ENCODE measurements around the gene ADCY9.
A peak's percentile ranks its signal among the peaks of the same experiment; 100 is the strongest.
"Not testable (repeated sequence)": the region's sequence is repeated elsewhere in the genome, so short reads cannot be mapped to it uniquely, and the experiment has no call there.

ADCY9 gene

GRCh38 chr16:3971261-3971660, 145.0 kb downstream of the ADCY9 start:
- peak; percentile 79 for DNase-seq

DNA sequence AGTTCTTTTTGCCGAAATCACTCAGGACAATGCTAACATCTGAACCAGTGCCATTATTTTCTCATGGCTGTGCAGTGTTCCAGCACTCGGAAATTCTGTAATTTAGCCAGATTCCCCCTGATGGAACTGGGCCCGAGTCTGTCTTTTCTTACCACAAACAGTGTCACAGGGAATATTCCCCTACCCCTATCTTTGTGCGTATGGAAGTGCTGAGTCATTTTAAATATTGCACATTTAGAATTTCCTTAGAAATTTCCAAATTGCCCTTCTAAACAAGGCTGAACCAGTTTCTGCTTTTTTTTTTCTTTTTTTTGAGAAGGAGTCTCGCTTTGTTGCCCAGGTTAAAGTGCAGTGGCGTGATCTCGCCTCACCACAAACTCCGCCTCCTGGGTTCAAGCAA, 147.7 kb downstream of the ADCY9 start:
- DNase-seq: no peak

DNA sequence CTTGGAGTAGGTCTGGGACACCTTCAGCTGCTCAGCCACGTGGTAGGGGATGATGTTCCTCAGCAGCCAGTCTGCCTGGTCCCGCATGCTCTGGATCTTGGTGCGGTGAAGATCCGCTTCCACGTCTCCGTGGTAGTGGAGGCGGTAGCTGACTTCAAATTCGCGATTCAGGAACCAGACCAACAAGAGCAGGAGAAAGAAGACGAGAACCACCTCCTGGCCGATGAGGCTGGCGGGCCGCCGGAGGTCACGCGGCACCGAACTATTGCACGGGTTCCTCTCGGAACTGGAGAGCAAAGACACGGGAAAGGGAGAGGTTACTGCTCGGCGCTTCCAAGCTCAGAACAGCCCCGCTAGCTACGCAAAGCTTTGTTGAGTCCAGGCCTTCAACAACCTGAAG, 149.6 kb downstream of the ADCY9 start:
- DNase-seq: no peak

DNA sequence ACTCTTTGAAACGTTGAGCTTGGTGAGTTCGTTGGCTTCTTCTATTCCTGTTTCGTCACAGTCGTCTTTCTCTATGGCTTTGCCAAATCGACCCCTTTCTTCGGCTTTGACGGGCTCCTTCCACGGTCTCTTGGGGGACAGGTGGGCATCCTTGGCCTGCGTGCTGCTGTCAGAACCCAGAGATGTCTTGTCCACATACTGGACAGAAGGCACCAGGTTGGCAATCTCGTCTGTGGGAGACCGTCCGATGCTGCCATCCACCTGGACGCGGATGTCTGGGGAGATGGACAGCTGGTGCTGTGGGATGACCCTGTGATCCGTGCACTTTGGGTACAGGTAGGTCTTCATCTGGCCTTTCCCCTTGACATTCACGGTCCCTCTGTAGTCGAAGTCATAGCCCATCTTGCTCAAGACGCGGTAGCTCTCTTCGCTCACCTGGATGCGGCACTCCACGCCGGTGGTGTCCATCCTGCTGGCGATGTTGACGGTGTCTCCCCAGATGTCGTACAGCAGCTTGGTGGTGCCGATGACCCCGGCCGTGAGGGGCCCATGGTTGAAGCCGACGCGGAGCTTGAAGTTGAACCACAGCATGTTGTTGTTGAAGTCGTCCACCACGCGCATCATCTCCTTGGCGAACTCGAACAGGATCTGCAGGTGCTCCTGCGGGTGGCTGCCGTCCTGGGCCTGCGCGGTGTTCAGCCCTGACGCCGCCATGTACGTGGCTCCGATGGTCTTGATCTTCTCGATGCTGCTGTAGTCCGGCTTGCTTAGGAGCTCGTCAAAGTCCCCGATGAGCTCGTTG, 150.3 kb downstream of the ADCY9 start:
- no peak for DNase-seq

- no peak for DNase-seq
These were observed 150.9 kb downstream of the ADCY9 start for GRCh38 chr16:3965306-3965705.

DNA sequence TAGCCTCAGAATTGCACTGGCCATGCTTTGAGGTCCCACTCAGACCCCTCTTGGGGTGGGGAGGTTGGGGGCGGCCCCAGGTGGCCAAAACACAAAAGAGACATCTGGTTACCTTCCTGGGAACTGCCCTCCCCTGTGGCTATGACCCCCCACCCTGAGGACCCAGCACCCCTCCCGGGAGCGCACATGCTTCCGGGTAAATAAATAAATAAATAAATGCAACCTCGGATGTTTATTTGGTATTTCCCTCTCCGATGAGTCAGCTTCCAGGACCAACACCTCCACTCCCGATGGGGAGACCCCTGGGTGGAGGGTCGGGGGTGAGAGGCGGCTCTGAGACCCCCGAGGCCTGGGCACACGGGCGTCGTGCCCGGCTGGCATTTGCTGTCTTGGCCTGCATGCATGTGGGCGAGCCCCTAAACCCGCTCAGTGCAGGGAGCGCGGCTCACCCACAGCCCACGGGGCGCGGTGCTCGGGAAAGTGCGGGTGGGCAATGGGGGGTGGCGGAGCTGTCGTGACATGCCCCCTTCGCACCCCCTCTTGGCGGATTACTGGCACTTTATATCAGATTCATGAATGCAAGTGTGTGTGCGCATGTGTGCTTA, 151.5 kb downstream of the ADCY9 start:
- DNase-seq: no peak

DNA sequence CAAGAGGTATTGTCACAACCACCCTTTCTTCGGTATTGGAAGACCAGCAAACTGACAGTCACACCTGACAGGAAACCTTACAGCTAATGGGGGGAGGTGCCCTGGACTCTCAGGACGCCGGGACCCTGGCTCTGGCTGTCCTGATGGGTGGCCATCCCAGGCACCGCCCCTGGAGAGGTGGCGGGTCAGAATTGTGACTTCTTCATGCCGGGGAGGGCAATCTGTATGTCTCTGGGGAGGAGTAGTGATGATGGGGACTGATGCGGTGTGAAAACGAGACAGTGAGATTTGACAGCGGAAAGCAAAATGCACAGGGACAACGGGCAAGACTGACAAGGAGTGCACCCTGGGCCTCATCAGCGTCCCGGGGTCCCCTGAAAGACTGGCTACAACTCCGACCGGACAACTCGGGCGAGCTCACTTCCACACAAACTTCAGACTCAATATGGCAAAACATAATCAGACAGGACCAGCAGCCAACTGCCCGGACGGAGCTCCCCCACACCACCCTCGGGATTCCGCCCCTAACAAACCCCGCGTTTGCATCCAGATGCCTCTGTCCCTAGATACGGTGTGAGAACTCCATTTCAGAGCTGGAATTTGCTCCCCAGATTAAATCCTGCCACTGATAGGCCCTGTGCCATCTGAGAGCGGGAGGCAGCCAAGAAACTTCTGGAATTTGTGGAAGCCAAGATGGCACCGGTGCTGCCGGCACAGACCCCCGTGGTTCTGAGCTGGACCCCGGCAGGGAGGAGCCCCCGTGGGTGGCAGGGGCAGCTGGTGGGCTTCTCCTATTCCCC, 152.2 kb downstream of the ADCY9 start:
- no peak for DNase-seq

DNA sequence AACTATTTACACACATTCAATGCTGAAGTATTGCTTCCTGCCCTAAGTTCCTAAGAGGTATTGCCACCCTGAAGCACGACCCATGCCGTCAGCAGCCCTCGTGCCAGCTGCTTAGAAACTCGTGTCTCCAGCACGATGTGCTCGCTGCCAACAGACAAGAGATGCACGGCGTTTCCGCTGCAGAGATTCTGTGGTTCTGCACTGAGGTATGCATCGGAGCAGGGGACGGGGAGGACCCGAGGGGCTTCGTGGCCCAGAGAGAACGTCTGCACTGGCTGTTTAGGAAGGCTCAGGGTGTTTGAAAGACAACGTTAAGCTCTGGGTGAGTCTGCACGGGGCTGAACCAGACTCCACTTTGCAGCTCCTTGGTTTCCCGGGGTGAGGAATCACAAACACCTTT, 153.0 kb downstream of the ADCY9 start:
- DNase-seq: no peak

- peak; percentile 36 for DNase-seq
These were observed 154.8 kb downstream of the ADCY9 start for GRCh38 chr16:3961449-3961849.

GRCh38 chr16:3959926-3960590, 156.2 kb downstream of the ADCY9 start:
- DNase-seq: not testable (repeated sequence)

- peak; percentile 41 for DNase-seq
These were observed 157.1 kb downstream of the ADCY9 start for GRCh38 chr16:3959148-3959547.

DNA sequence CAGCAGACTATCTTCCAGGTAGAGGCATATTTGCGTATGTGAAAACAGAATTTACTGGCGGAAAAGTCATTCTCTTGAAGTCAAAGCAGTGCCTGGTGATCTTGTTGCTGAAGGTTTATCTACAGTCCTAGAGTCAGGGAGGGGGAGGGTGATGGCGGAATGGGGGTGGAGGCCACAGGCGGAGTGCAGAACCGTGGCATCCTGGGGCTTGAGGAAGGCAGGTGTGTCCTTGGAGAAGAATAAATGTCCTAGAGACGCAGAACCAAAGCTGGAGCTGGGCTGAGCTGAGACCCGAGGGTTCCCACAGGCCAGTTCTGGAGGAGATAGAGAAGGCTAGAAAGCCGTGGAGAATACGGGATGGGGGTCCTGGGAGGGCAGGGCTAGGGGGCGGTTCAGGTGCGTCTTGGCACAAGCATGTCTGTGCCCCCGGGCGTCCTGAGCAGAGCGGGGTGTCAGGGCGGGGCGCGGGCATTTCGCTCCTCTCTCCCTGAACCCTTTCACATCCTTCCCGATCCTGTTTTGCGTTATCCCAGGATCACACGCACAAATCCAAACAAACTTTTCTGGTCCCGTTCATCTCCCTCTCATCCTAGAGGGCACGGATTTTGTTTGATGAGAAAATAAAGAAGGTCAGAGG, 158.8 kb downstream of the ADCY9 start:
- no peak for DNase-seq

DNA sequence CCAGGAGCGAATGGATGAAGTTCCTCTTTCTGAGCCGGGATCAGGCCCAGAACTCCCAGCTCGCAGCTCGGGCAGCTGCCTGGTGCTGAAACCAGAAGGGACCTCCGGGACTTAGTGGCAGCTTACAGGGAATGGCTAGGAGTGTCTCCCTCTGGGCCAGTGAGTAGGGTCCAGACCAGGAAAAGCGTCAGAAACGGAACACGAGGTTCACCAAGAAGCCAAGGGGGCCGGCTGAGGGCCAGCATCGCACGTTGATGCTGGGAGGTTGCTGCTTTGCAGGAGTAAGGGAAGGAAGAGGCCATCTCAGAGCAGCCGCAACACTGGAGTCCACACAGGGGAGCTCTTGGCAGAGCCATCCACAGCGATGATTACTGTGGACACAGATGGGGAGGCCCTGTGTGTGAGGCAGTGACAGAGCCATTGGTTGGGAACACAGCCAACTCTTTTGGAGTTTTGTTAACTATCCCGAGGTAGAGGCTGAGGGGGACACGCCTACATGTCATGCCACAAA, 161.8 kb downstream of the ADCY9 start:
- DNase-seq: peak; percentile 49

- DNase-seq: no peak
These were observed 162.4 kb downstream of the ADCY9 start for GRCh38 chr16:3953728-3954410.

GRCh38 chr16:3952737-3953131, 163.5 kb downstream of the ADCY9 start:
- peak; percentile 86 for DNase-seq

DNA sequence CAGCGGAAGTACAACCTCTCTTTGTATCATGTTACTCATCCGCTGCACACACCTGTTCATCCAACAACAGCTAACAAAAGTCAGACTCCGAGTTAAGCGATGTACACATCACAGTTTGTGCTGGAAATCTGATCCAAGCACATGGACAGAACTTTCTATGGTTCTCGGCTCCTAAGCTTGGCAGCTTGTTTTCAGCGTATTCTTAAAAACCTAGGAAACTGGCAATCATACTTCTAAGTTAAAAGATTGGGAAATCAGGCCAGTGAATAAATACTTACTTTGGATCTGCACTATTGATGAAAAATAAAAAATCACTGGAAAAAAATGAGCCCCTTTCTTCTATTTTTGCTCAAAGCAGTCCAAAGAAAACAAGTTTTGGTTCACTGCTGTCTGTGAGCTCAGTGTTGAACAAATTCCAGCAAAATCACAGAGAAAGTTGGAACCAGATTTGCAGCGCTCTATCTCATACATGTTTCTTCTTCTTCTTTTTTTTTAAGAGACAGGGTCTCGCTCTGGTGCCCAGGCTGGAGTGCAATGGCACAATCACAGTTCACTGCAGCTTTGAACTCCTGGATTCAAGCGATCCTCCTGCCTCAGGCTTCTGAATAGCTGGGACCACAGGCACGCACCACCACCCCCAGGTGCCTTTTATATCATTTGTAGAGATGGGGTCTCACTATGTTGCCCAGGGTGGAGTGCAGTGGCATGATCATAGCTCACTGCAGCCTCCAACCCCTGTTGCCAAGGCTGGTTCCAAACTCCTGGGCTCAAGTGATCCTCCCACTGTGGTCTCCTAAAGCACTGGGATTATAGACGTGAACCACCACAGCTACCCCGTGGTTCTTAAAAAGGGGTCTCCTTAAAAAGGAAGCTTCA, 164.1 kb downstream of the ADCY9 start:
- peak; percentile 76 for DNase-seq

- DNase-seq: peak; percentile 20
These were observed 164.9 kb downstream of the ADCY9 start for GRCh38 chr16:3951380-3951779.

GRCh38 chr16:3950343-3951193, 165.7 kb downstream of the ADCY9 start:
- DNase-seq: peak; percentile 93

GRCh38 chr16:3949946-3950342, 166.3 kb downstream of the ADCY9 start:
- no peak for DNase-seq

DNA sequence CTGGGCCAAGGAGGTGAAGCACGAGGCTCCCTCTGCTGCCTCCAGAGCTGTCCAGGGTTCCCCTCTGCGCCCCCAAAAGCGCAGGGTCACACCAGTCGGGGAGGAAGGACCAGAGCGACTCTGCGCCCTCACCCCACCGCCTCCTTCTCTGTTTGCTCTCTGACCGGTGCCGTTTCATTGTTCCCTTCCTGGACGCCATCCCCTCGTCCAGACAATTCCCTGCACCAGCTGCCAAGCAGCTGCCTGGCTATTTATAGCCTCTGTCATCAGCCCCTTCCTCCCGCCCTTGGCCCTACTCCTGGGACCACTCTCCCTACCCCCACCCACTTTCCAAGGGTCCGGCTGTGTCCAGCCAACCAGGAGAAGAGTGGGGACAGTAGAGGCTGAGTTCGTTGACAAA, 167.0 kb downstream of the ADCY9 start:
- DNase-seq: peak; percentile 24

Measured in fibroblast of skin of scalp (primary cell).